Stimulated activated CD4-positive, alpha-beta T cell treated with anti-CD3 and anti-CD28 coated beads, Interleukin-15, amount 100 ng/mL, for 24 hours (primary cell): Measurements from ENCODE around the gene CYRIA.

Source experiments
- DNase-seq: peaks from one replicate; pipeline ENCODE4 v3.0.0-alpha.2; 2020

CYRIA gene

GRCh38 chr2:16649353-16650286 is 16.0 kb downstream of the CYRIA start:
- DNase-seq, result no peak

GRCh38 chr2:16647992-16648617 is 17.5 kb downstream of the CYRIA start:
- DNase-seq, result no peak

- DNase-seq, result no peak
These were observed 19.7 kb downstream of the CYRIA start for GRCh38 chr2:16645775-16646559.

- no peak for DNase-seq
These were observed 20.5 kb downstream of the CYRIA start for GRCh38 chr2:16645088-16645487.

DNA sequence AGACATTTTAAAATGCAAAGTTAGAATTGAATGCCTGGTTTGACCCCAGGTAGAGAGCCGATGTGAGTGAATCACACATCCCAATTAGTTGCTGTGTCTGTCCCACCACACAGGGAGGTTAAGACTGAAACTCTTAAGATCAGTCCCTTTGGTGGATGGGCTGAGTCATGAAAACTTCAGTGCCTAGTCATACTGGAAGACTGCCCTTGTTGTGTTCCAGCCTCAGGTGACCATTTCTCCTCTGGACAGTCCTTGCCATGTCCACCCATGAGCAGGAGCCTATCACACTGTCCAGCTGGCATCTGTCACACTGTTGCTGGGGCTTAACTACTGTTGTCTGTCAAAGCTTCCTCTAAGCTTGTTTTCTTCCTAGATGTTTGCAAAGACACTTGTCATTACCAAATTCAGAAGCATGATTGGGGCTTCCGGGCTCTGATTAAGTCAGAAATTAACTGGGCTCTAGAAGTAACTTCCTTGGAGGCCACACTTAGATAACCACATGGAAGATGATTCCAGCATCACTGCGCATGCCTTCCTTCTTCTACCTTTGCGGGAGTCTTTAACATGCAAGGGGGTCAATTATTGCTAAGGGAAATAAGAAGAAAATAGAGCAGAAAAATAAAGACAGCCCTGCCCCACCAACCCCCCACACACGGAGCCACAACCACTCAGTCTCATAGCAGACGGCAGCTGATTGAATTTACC is 21.3 kb downstream of the CYRIA start:
- DNase-seq, result no peak

DNA sequence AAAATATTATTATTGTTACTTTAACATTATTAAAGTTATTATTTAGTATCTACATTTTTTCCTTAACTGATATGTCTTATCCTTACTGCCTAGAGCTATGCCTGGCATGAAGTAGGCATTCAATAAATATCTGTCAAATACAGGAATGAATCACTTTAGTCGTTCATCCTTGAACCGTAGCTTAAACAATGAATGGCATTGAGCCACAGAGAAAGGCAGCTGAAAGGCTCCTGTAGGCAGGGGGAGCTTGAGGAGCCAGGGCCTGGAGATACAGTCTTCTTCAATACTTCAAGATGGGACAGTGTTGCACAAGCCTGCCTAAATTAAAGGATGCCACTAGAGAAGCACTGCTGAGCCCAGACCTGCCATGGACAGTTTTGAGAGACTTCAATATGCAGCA is 22.5 kb downstream of the CYRIA start:
- no peak for DNase-seq

DNA sequence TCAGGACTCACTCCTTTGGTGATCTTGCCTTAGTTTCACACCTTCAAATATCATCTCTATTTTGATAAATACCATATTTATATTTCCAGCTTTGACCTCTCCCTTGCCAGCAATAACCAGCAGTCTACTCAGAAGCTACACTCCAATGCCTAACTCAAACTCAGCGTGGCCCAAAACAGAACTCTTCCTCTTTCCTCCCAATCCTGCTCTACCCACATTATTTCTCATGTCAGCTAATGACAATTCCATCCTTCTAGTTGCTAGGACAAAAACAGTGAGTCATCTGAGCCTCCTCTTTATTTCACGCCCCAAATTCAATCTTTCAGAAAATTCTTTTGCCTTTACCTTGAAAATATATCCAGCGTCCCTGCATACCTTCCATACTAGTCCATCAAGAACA is 23.5 kb downstream of the CYRIA start:
- no peak for DNase-seq

DNA sequence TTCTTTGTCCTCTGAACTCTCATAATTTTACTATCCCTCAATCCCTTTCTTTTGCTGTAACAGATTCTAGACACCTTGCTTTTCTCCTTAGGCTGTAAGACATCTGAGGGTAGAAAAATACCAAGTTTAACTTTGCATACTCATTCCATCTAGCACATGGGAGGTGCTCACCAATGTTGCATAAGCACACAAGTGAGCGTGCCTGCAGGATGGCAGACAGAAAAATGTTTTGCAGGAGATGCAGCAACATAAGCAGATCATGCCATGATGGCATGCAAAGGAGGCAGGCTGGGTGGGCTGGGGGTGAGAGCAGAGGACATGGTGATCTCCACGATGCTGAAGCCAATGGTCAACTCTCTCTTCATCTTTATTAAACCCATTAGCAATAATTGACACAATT is 24.1 kb downstream of the CYRIA start:
- no peak for DNase-seq

DNA sequence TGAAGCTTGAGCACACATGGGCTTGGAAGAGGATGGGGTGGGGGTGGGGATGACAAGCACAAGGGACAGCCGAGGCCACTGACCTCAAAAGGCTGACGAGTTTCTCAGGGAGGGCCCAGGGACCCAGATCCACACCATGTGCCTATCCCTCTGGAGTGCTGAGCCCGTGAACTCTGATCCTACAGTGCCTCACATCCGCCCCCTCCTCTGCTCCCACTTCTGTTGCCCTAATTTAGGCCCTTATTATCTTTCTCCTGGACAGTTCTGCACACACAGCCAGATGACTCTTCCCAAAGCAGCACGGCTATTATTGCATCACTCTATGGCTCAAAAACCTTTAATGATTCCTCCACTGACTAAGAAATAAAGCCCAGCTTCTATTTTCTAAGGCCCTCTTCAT is 24.8 kb downstream of the CYRIA start:
- no peak for DNase-seq

DNA sequence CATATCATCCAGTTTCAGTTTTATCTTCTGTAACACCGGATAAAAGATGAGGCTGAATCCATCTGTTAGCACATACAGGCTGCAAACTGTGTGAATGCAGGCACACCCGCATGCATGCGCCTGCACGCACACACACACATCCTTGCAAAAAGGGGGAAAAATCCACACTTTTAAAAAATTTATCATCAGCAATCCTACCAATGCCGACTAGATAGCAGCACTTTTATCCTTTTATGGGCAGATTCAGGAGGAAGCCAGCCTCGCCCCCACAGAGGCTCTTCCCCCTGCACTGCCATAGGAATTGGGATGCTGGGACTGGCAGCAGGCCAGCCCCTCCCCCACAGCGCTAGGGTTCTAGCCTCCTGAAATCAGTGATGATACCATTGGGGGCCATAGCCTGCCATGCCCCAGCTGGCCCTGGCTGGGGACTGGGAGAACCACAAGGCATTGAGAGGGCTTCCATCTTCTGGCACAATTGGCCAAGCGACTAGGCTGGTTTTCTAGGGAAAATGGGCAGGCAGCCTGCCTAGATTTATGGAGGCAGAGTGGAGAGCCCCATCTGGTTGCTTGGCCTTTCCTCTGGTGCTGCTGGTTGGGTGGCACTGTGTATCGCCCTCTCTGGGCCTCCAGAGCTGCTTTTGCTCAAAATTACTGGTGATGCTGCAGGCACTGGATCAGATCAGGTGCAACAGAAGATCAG is 25.5 kb downstream of the CYRIA start:
- no peak for DNase-seq

GRCh38 chr2:16639431-16639830 is 26.2 kb downstream of the CYRIA start:
- DNase-seq, result no peak

GRCh38 chr2:16638946-16639345 is 26.7 kb downstream of the CYRIA start:
- DNase-seq, result no peak

DNA sequence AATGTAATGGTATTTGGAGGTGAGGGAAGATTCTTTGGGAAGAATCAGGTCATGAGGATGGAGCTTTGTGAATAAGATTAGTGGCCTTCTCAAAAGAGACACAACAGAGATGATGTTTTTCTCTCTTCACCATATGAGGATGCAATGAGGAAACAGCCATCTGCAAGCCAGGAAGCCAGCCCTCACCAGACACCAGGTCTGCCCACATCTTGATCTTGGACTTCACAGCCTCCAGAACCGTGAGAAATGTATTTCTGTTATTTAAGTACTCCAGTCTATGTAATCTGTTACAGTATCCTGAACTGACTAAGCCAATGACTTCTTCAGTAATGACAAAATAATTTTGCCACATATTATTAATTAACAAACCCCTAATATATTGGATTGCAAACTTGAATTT is 28.3 kb downstream of the CYRIA start:
- DNase-seq, result no peak

DNA sequence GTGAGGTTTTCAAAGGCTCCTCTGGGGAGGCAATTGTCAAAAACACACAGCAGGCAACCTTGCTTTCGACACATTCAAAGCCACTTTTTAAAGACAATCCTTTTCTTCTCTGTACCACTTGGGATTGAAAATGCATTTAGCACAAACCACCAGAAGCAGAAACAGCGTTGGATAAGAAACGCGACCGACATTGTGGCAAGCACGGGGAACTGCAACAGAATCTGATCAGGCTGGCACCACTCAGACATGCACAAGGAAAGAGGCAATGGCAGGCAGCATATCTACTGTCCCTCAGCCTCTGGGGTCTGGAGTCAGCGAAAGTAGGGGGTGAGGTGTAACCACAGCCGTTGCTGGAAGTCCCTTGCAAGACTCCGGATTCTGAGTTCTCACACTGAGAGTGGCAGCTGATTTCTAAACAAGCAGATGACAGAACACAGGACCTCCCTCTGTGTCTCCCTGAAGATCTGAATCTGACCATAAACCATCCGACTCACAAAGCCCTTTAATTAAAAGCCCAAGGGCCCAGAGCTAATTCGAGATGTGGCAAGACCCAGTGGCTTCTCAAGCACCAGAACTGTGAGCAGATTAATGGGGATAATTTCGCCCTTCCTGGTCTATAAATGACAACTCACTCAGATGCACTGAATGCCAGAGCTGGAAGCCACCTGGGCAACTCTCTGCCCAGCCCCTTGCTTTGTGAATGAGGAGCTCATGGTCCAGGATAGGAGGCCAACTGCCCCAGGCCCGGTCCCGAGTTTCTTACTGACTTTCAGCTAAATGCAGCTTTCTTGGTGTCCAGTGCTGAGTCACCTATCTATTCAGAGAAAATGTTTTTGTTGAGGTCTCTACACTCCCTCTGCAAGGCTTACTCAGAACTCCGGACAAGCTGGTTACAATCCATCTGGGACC is 29.6 kb downstream of the CYRIA start:
- DNase-seq, result no peak

GRCh38 chr2:16633621-16634430 is 31.8 kb downstream of the CYRIA start:
- no peak for DNase-seq

DNA sequence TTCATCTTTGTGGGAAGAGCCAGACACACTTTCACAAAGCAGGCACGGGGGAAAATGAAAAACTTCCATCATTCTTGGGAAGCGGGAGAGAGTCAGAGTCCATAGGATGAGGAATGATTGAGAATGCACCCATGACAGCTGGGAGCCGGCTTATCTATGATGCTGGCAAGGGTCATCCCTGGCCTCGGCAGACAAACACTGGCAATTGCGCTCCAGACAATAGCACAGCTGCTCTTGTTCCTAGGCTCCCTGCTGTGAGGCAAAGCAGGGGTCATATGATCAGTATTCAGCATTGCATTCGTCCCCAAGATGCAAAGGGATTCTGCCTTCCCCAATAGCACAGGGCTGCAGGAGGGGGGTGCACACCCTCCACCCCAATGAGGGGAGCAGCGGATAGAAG is 33.0 kb downstream of the CYRIA start:
- no peak for DNase-seq

DNA sequence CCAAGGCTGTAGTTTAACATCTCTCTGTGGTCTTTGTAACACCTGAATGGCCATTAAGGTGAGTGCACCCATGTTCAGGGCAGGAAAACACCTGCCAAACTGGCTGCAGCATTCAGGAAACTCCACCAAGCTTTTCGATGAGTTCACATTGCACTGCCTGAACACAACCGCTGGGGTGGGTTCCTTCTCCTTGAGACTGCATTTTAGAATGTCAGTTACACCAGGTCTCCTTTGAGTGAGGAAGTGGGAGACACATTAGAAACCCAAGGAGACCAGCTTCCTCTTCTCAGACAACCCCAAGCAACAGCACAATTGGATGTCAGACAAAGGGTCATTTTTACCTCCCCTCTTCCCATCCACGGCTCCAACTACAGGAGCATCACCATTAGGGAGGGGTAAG is 35.2 kb downstream of the CYRIA start:
- DNase-seq, result no peak

GRCh38 chr2:16629770-16630169 is 35.9 kb downstream of the CYRIA start:
- DNase-seq, result no peak

DNA sequence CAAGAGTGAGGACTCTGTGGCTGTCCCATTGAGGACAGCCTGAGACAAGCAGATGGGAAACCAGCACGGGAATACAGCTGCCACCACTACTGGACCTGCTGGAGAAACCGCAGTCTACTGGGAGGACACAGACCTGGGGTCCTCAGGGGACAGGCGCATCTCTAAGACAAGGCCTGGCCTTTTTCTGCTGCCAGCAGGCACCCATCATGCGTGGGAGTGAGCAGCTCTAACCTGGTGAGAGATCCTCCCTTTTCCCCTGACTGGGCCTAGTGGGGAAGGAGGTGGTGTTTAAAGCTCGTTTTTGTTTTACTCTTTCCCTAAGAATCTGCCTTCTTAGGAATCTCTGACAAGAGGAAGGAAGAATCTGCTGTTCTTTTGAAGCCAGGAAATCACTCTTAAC is 36.6 kb downstream of the CYRIA start:
- no peak for DNase-seq

GRCh38 chr2:16628314-16628713 is 37.3 kb downstream of the CYRIA start:
- DNase-seq, result no peak
